ENCODE measurements around the gene ARSB. TPM values are rescaled to one million over a fixed set of nuclear protein-coding genes. Genes with fewer than 3 reads are reported as not detected.
"Not testable (repeated sequence)": the region's sequence is repeated elsewhere in the genome, so short reads cannot be mapped to it uniquely, and the experiment has no call there.

The ARSB gene
- total RNA-seq, 2 experiments from 2014 or later = 9.2 TPM

- peaks cover 28% of the 10 kb centered on the region for H3K4me1 ChIP-seq (ENCODE audit: insufficient read depth, low read length, poor library complexity, severe bottlenecking)
- H3K36me3 ChIP-seq (ENCODE audit: insufficient read depth, low read length) = 0 out of 2 replicates have a peak, but pooled peaks cover 4% of the 10 kb centered on the region
- H3K4me3 ChIP-seq (ENCODE audit: low read depth, low read length, poor library complexity, severe bottlenecking) = no peak overlapping the region
- peak overlapping the region; percentile 55 for H3K4me2 ChIP-seq (ENCODE audit: low read length)
- no peaks in the 10 kb centered on the region for H3K79me2 ChIP-seq (ENCODE audit: insufficient read depth, low read depth, low read length)
- H3K9me3 ChIP-seq (ENCODE audit: low read length) = no peaks in the 10 kb centered on the region
- no peak for TF ChIP-seq EZH2phosphoT487 (IDR thresholded peaks at IDR 0.05; ENCODE audit: borderline replicate concordance, low read depth, low read length)
- TF ChIP-seq CTCF (conservative IDR thresholded peaks at IDR 0.05; ENCODE audit: low read length) = peak; percentile 97
- peak overlapping the region; percentile 39 for H3K27ac ChIP-seq (ENCODE audit: low read depth, low read length, poor library complexity, severe bottlenecking)
- H3K9me2 ChIP-seq (ENCODE audit: insufficient read depth, low read length) = no peaks in the 10 kb centered on the region
- DNase-seq (ENCODE audit: low spot score) = peak; percentile 44
- no peak overlapping the region; the same call in 1 of the 2 replicates for H2AFZ ChIP-seq (ENCODE audit: low read length)
- H4K20me1 ChIP-seq (ENCODE audit: insufficient read depth, low read length) = no peaks in the 10 kb centered on the region
- intact Hi-C loops (cut with micrococcal nuclease; ENCODE audit: unreplicated experiment) = loop anchor here (2.0 to 10.0 kb wide), 3 partner anchors 81 to 422 kb away; no protein-coding TSS in a partner anchor
- ChIA-PET CTCF (ENCODE audit: unreplicated experiment) (no interaction called here), POLR2A (interaction anchor here (1.0 kb wide), 1 partner anchor 98 kb away, joined by 3 read pairs; no protein-coding TSS in a partner anchor)
- no TSS peak for BruUV-seq (replicated peaks)
Measured at GRCh38 chr5:78886341-78887230, 98.5 kb downstream of the ARSB start.

- intact Hi-C loops (cut with micrococcal nuclease; ENCODE audit: unreplicated experiment) = loop anchor here (10.0 kb wide), 1 partner anchor 417 kb away; no protein-coding TSS in a partner anchor
Measured at GRCh38 chr5:78881884-78882283, 103.2 kb downstream of the ARSB start.

GRCh38 chr5:78879516-78879915 lies 105.6 kb downstream of the ARSB start:
- BruUV-seq (replicated peaks) = no TSS peak
- intact Hi-C loops (cut with micrococcal nuclease; ENCODE audit: unreplicated experiment) = no loop called here
- DNase-seq (ENCODE audit: low spot score) = no peak
- Histone ChIP-seq H3K9me3 (ENCODE audit: low read length) (no peaks in the 10 kb centered on the region), H3K4me1 (ENCODE audit: insufficient read depth, low read length, poor library complexity, severe bottlenecking) (no peaks in the 10 kb centered on the region), H3K9me2 (ENCODE audit: insufficient read depth, low read length) (no peaks in the 10 kb centered on the region), H4K20me1 (ENCODE audit: insufficient read depth, low read length) (no peaks in the 10 kb centered on the region), H3K4me2 (ENCODE audit: low read length) (no peak overlapping the region), H3K79me2 (ENCODE audit: insufficient read depth, low read depth, low read length) (no peaks in the 10 kb centered on the region), H3K36me3 (ENCODE audit: insufficient read depth, low read length) (no peaks in the 10 kb centered on the region), H3K4me3 (ENCODE audit: low read depth, low read length, poor library complexity, severe bottlenecking) (no peak overlapping the region), H2AFZ (ENCODE audit: low read length) (no peak overlapping the region), H3K27ac (ENCODE audit: low read depth, low read length, poor library complexity, severe bottlenecking) (no peak overlapping the region)
- ChIA-PET POLR2A (interaction anchor here (0.6 to 0.7 kb wide), 2 partner anchors 18 to 66 kb away, joined by 3 read pairs; no protein-coding TSS in a partner anchor), CTCF (ENCODE audit: unreplicated experiment) (no interaction called here)
- TF ChIP-seq CTCF (conservative IDR thresholded peaks at IDR 0.05; ENCODE audit: low read length) (no peak), EZH2phosphoT487 (IDR thresholded peaks at IDR 0.05; ENCODE audit: borderline replicate concordance, low read depth, low read length) (no peak)

More at GRCh38 chr5:78881884-78882283, 103.2 kb downstream of the ARSB start:
- no peak overlapping the region for H3K27ac ChIP-seq (ENCODE audit: low read depth, low read length, poor library complexity, severe bottlenecking)
- H3K36me3 ChIP-seq (ENCODE audit: insufficient read depth, low read length) = 0 out of 2 replicates have a peak, but pooled peaks cover 4% of the 10 kb centered on the region
- no peak overlapping the region for H3K4me2 ChIP-seq (ENCODE audit: low read length)
- H3K79me2 ChIP-seq (ENCODE audit: insufficient read depth, low read depth, low read length) = no peaks in the 10 kb centered on the region
- H3K4me3 ChIP-seq (ENCODE audit: low read depth, low read length, poor library complexity, severe bottlenecking) = no peak overlapping the region
- POLR2A ChIA-PET = no interaction called here
- no peaks in the 10 kb centered on the region for H4K20me1 ChIP-seq (ENCODE audit: insufficient read depth, low read length)
- no peak for DNase-seq (ENCODE audit: low spot score)
- H3K4me1 ChIP-seq (ENCODE audit: insufficient read depth, low read length, poor library complexity, severe bottlenecking) = peaks cover 8% of the 10 kb centered on the region
- CTCF ChIA-PET (ENCODE audit: unreplicated experiment) = no interaction called here
- TF ChIP-seq EZH2phosphoT487 (IDR thresholded peaks at IDR 0.05; ENCODE audit: borderline replicate concordance, low read depth, low read length) = no peak
- no peak overlapping the region for H2AFZ ChIP-seq (ENCODE audit: low read length)
- no peaks in the 10 kb centered on the region for H3K9me3 ChIP-seq (ENCODE audit: low read length)
- no TSS peak for BruUV-seq (replicated peaks)
- H3K9me2 ChIP-seq (ENCODE audit: insufficient read depth, low read length) = no peaks in the 10 kb centered on the region

GRCh38 chr5:78866076-78866475 lies 119.0 kb downstream of the ARSB start:
- H3K79me2 ChIP-seq (ENCODE audit: insufficient read depth, low read depth, low read length); H2AFZ ChIP-seq (ENCODE audit: low read length); H3K4me3 ChIP-seq (ENCODE audit: low read depth, low read length, poor library complexity, severe bottlenecking); H3K9me2 ChIP-seq (ENCODE audit: insufficient read depth, low read length); H3K4me1 ChIP-seq (ENCODE audit: insufficient read depth, low read length, poor library complexity, severe bottlenecking); DNase-seq (ENCODE audit: low spot score); H3K9me3 ChIP-seq (ENCODE audit: low read length); intact Hi-C loops (cut with micrococcal nuclease; ENCODE audit: unreplicated experiment); POLR2A ChIA-PET; H3K4me2 ChIP-seq (ENCODE audit: low read length); H3K36me3 ChIP-seq (ENCODE audit: insufficient read depth, low read length); BruUV-seq (replicated peaks); H3K27ac ChIP-seq (ENCODE audit: low read depth, low read length, poor library complexity, severe bottlenecking); H4K20me1 ChIP-seq (ENCODE audit: insufficient read depth, low read length); CTCF ChIA-PET (ENCODE audit: unreplicated experiment): not testable (repeated sequence)

All from OCI-LY7 (cell line).